ENCODE results near the gene ARHGAP22.

Gene ARHGAP22

GRCh38 chr10:48502791-48503190 is 102.1 kb downstream of the ARHGAP22 start:
- no peak overlapping the region for H3K4me3 ChIP-seq (ENCODE audit: low read depth in 1 of 5, low read length in 5 of 5)
- H3K36me3 ChIP-seq (ENCODE audit: control insufficient read depth in 5 of 5, insufficient read depth in 5 of 5, low read length in 5 of 5), result no peaks in the 10 kb centered on the region
- no peak overlapping the region for H3K27ac ChIP-seq (ENCODE audit: low read depth, low read length)
- H3K4me1 ChIP-seq (ENCODE audit: control insufficient read depth in 5 of 5, insufficient read depth in 5 of 5, low read length in 5 of 5), result peaks cover 0 to 7% (median 0%) of the 10 kb centered on the region in 5 donors
- no peaks in the 10 kb centered on the region for H3K27me3 ChIP-seq (ENCODE audit: control insufficient read depth in 5 of 5, insufficient read depth in 4 of 5, low read length in 5 of 5)
- no peak overlapping the region for H3K9ac ChIP-seq (ENCODE audit: low read length in 5 of 5)
- H3K9me3 ChIP-seq (ENCODE audit: control insufficient read depth in 5 of 5, low read length in 5 of 5), result no peaks in the 10 kb centered on the region

GRCh38 chr10:48501787-48502771 is 102.8 kb downstream of the ARHGAP22 start:
- Histone ChIP-seq H3K36me3 (ENCODE audit: control insufficient read depth in 5 of 5, insufficient read depth in 5 of 5, low read length in 5 of 5) (no peaks in the 10 kb centered on the region), H3K27ac (ENCODE audit: low read depth, low read length) (no peak overlapping the region), H3K4me1 (ENCODE audit: control insufficient read depth in 5 of 5, insufficient read depth in 5 of 5, low read length in 5 of 5) (peaks cover 0 to 9% (median 0%) of the 10 kb centered on the region in 5 donors)

GRCh38 chr10:48501226-48501625 is 103.6 kb downstream of the ARHGAP22 start:
- Histone ChIP-seq H3K36me3 (ENCODE audit: control insufficient read depth in 5 of 5, insufficient read depth in 5 of 5, low read length in 5 of 5) (no peaks in the 10 kb centered on the region), H3K4me3 (ENCODE audit: low read depth in 1 of 5, low read length in 5 of 5) (no peak overlapping the region), H3K27ac (ENCODE audit: low read depth, low read length) (no peak overlapping the region), H3K27me3 (ENCODE audit: control insufficient read depth in 5 of 5, insufficient read depth in 4 of 5, low read length in 5 of 5) (peaks cover 0 to 2% (median 0%) of the 10 kb centered on the region in 5 donors), H3K9ac (ENCODE audit: low read length in 5 of 5) (no peak overlapping the region), H3K9me3 (ENCODE audit: control insufficient read depth in 5 of 5, low read length in 5 of 5) (no peaks in the 10 kb centered on the region), H3K4me1 (ENCODE audit: control insufficient read depth in 5 of 5, insufficient read depth in 5 of 5, low read length in 5 of 5) (peaks cover 0 to 11% (median 0%) of the 10 kb centered on the region in 5 donors)

More at GRCh38 chr10:48501787-48502771, 102.8 kb downstream of the ARHGAP22 start:
- no peak overlapping the region for H3K4me3 ChIP-seq (ENCODE audit: low read depth in 1 of 5, low read length in 5 of 5)
- H3K9ac ChIP-seq (ENCODE audit: low read length in 5 of 5), result peak overlapping the region in 1 of 5 donors; percentile 38
- H3K27me3 ChIP-seq (ENCODE audit: control insufficient read depth in 5 of 5, insufficient read depth in 4 of 5, low read length in 5 of 5), result peaks cover 0 to 1% (median 0%) of the 10 kb centered on the region in 5 donors
- H3K9me3 ChIP-seq (ENCODE audit: control insufficient read depth in 5 of 5, low read length in 5 of 5), result no peaks in the 10 kb centered on the region

- no peak overlapping the region for H3K4me3 ChIP-seq (ENCODE audit: low read depth in 1 of 5, low read length in 5 of 5)
- H3K4me1 ChIP-seq (ENCODE audit: control insufficient read depth in 5 of 5, insufficient read depth in 5 of 5, low read length in 5 of 5), result peaks cover 0 to 11% (median 0%) of the 10 kb centered on the region in 5 donors
- no peaks in the 10 kb centered on the region for H3K36me3 ChIP-seq (ENCODE audit: control insufficient read depth in 5 of 5, insufficient read depth in 5 of 5, low read length in 5 of 5)
- H3K27ac ChIP-seq (ENCODE audit: low read depth, low read length), result no peak overlapping the region
- H3K27me3 ChIP-seq (ENCODE audit: control insufficient read depth in 5 of 5, insufficient read depth in 4 of 5, low read length in 5 of 5), result peaks cover 0 to 2% (median 0%) of the 10 kb centered on the region in 5 donors
- no peak overlapping the region for H3K9ac ChIP-seq (ENCODE audit: low read length in 5 of 5)
- H3K9me3 ChIP-seq (ENCODE audit: control insufficient read depth in 5 of 5, low read length in 5 of 5), result no peaks in the 10 kb centered on the region
Observed at GRCh38 chr10:48500771-48501170, 104.1 kb downstream of the ARHGAP22 start.

- Histone ChIP-seq H3K4me3 (ENCODE audit: low read depth in 1 of 5, low read length in 5 of 5) (no peak overlapping the region), H3K36me3 (ENCODE audit: control insufficient read depth in 5 of 5, insufficient read depth in 5 of 5, low read length in 5 of 5) (no peaks in the 10 kb centered on the region), H3K9me3 (ENCODE audit: control insufficient read depth in 5 of 5, low read length in 5 of 5) (no peaks in the 10 kb centered on the region), H3K9ac (ENCODE audit: low read length in 5 of 5) (no peak overlapping the region), H3K27me3 (ENCODE audit: control insufficient read depth in 5 of 5, insufficient read depth in 4 of 5, low read length in 5 of 5) (peaks cover 0 to 2% (median 0%) of the 10 kb centered on the region in 5 donors), H3K27ac (ENCODE audit: low read depth, low read length) (no peak overlapping the region), H3K4me1 (ENCODE audit: control insufficient read depth in 5 of 5, insufficient read depth in 5 of 5, low read length in 5 of 5) (peaks cover 0 to 11% (median 0%) of the 10 kb centered on the region in 5 donors)
Observed at GRCh38 chr10:48498940-48499510, 105.8 kb downstream of the ARHGAP22 start.

- no peak overlapping the region for H3K9ac ChIP-seq (ENCODE audit: low read length in 5 of 5)
- H3K9me3 ChIP-seq (ENCODE audit: control insufficient read depth in 5 of 5, low read length in 5 of 5), result no peaks in the 10 kb centered on the region
- H3K36me3 ChIP-seq (ENCODE audit: control insufficient read depth in 5 of 5, insufficient read depth in 5 of 5, low read length in 5 of 5), result no peaks in the 10 kb centered on the region
- H3K4me3 ChIP-seq (ENCODE audit: low read depth in 1 of 5, low read length in 5 of 5), result no peak overlapping the region
- peaks cover 0 to 11% (median 0%) of the 10 kb centered on the region in 5 donors for H3K4me1 ChIP-seq (ENCODE audit: control insufficient read depth in 5 of 5, insufficient read depth in 5 of 5, low read length in 5 of 5)
- H3K27me3 ChIP-seq (ENCODE audit: control insufficient read depth in 5 of 5, insufficient read depth in 4 of 5, low read length in 5 of 5), result peaks cover 0 to 2% (median 0%) of the 10 kb centered on the region in 5 donors
- H3K27ac ChIP-seq (ENCODE audit: low read depth, low read length), result no peak overlapping the region
Observed at GRCh38 chr10:48497780-48498770, 106.8 kb downstream of the ARHGAP22 start.

GRCh38 chr10:48496831-48497779 is 107.8 kb downstream of the ARHGAP22 start:
- H3K27ac ChIP-seq (ENCODE audit: low read depth, low read length), result no peak overlapping the region
- peaks cover 0 to 2% (median 0%) of the 10 kb centered on the region in 5 donors for H3K27me3 ChIP-seq (ENCODE audit: control insufficient read depth in 5 of 5, insufficient read depth in 4 of 5, low read length in 5 of 5)
- H3K9ac ChIP-seq (ENCODE audit: low read length in 5 of 5), result no peak overlapping the region
- H3K4me1 ChIP-seq (ENCODE audit: control insufficient read depth in 5 of 5, insufficient read depth in 5 of 5, low read length in 5 of 5), result peaks cover 0 to 10% (median 0%) of the 10 kb centered on the region in 5 donors
- H3K4me3 ChIP-seq (ENCODE audit: low read depth in 1 of 5, low read length in 5 of 5), result no peak overlapping the region
- H3K9me3 ChIP-seq (ENCODE audit: control insufficient read depth in 5 of 5, low read length in 5 of 5), result no peaks in the 10 kb centered on the region
- no peaks in the 10 kb centered on the region for H3K36me3 ChIP-seq (ENCODE audit: control insufficient read depth in 5 of 5, insufficient read depth in 5 of 5, low read length in 5 of 5)

GRCh38 chr10:48496105-48496830 is 108.6 kb downstream of the ARHGAP22 start:
- Histone ChIP-seq H3K4me3 (ENCODE audit: low read depth in 1 of 5, low read length in 5 of 5) (no peak overlapping the region), H3K4me1 (ENCODE audit: control insufficient read depth in 5 of 5, insufficient read depth in 5 of 5, low read length in 5 of 5) (peaks cover 0 to 7% (median 1%) of the 10 kb centered on the region in 5 donors), H3K27ac (ENCODE audit: low read depth, low read length) (no peak overlapping the region), H3K27me3 (ENCODE audit: control insufficient read depth in 5 of 5, insufficient read depth in 4 of 5, low read length in 5 of 5) (peaks cover 0 to 2% (median 0%) of the 10 kb centered on the region in 5 donors), H3K9me3 (ENCODE audit: control insufficient read depth in 5 of 5, low read length in 5 of 5) (no peaks in the 10 kb centered on the region), H3K9ac (ENCODE audit: low read length in 5 of 5) (no peak overlapping the region), H3K36me3 (ENCODE audit: control insufficient read depth in 5 of 5, insufficient read depth in 5 of 5, low read length in 5 of 5) (no peaks in the 10 kb centered on the region)
